Breast epithelium (tissue), 3 donors: ENCODE results near the gene PTGS2.

Source experiments
- POLR2AphosphoS5 ChIP-seq, 3 donors: sonication (generic); formaldehyde crosslinking; IDR thresholded peaks; one replicate each; pipeline ENCODE4 v1.6.1; 2017; ENCODE audit warnings: antibody characterized with exemption in 3 of 3
- TF ChIP-seq, protein P1 (sequence below), 3 donors: fragments of 450-650 bp; IDR thresholded peaks; one replicate each; pipeline ENCODE4 v1.5.1; 2016 to 2017; ENCODE audit warnings: antibody characterized with exemption in 3 of 3, mild to moderate bottlenecking in 3 of 3, moderate library complexity in 3 of 3

DNA sequence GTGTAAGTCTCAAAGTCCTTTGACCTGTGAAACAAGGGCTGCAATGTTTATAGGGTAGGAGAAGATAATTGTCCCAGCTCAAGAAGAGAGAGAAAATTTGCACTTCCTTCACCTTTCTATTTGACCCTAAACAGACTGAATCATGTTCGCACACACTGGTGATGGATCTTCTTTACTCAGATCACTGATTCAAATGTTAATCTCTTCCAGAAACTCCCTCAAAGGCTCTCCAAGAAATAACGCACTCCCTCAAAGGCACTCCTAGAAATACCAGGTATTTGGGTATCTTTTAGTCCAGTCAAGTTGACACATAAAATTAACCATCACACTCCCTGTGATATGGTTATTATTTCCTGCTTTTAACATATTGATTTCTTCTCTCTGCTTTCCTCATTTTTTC is 30.5 kb upstream of the PTGS2 start:
- TF ChIP-seq, protein P1, sequence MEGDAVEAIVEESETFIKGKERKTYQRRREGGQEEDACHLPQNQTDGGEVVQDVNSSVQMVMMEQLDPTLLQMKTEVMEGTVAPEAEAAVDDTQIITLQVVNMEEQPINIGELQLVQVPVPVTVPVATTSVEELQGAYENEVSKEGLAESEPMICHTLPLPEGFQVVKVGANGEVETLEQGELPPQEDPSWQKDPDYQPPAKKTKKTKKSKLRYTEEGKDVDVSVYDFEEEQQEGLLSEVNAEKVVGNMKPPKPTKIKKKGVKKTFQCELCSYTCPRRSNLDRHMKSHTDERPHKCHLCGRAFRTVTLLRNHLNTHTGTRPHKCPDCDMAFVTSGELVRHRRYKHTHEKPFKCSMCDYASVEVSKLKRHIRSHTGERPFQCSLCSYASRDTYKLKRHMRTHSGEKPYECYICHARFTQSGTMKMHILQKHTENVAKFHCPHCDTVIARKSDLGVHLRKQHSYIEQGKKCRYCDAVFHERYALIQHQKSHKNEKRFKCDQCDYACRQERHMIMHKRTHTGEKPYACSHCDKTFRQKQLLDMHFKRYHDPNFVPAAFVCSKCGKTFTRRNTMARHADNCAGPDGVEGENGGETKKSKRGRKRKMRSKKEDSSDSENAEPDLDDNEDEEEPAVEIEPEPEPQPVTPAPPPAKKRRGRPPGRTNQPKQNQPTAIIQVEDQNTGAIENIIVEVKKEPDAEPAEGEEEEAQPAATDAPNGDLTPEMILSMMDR (IDR thresholded peaks at IDR 0.05): no peak
- TF ChIP-seq POLR2AphosphoS5 (IDR thresholded peaks at IDR 0.05): no peak
